ENCODE data around the gene NEURL1B.

Gene NEURL1B

DNA sequence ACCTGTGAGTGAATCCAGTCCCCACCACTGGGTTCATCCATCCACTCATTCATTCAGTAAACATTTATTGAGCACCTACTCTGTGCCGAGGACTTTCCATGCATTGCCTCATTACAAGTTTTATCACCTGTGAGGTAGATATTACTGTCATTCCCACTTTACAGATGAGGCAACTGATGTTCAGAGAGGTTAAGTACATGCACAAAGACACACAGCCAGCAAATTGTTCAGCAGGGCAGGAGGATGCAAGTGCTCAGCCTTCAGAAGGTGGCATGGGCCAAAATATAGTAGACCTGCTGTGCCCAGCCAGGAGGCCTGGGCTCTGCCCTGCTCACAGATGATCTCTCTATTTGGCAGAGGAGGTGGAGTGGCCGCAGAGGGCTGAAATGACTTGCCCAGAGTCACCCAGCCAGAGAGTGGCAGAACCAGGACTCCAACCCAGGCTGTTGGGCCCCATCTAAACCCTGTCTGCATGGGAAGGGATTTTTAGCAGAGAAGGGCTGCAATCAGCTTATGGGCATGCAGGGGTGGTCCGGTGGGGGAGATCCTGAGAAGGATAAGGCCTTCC lies 7.6 kb upstream of the NEURL1B start:
- no peaks in the 10 kb centered on the region for H3K36me3 ChIP-seq (ENCODE audit: control insufficient read depth in 2 of 2, insufficient read depth in 1 of 2, low read length in 2 of 2)
- H3K9me3 ChIP-seq (ENCODE audit: control insufficient read depth, insufficient read depth, low read depth, low read length): no peaks in the 10 kb centered on the region
- no peak overlapping the region for H3K27ac ChIP-seq (ENCODE audit: extremely low read depth, low read depth, low read length)
- POLR2A ChIA-PET: no interaction called here
- no peak overlapping the region for H3K4me3 ChIP-seq (ENCODE audit: low read depth, low read length)
- no peaks in the 10 kb centered on the region for H3K4me1 ChIP-seq (ENCODE audit: control insufficient read depth, insufficient read depth, low read length)
- CTCF ChIA-PET: interaction anchor here (1.0 kb wide), 1 partner anchor 154 kb away, joined by 3 read pairs; no protein-coding TSS in a partner anchor
- TF ChIP-seq, protein P1, sequence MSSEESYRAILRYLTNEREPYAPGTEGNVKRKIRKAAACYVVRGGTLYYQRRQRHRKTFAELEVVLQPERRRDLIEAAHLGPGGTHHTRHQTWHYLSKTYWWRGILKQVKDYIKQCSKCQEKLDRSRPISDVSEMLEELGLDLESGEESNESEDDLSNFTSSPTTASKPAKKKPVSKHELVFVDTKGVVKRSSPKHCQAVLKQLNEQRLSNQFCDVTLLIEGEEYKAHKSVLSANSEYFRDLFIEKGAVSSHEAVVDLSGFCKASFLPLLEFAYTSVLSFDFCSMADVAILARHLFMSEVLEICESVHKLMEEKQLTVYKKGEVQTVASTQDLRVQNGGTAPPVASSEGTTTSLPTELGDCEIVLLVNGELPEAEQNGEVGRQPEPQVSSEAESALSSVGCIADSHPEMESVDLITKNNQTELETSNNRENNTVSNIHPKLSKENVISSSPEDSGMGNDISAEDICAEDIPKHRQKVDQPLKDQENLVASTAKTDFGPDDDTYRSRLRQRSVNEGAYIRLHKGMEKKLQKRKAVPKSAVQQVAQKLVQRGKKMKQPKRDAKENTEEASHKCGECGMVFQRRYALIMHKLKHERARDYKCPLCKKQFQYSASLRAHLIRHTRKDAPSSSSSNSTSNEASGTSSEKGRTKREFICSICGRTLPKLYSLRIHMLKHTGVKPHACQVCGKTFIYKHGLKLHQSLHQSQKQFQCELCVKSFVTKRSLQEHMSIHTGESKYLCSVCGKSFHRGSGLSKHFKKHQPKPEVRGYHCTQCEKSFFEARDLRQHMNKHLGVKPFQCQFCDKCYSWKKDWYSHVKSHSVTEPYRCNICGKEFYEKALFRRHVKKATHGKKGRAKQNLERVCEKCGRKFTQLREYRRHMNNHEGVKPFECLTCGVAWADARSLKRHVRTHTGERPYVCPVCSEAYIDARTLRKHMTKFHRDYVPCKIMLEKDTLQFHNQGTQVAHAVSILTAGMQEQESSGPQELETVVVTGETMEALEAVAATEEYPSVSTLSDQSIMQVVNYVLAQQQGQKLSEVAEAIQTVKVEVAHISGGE (tag by site-specific recombination; conservative IDR thresholded peaks at IDR 0.05; ENCODE audit: low read depth): no peak
- TF ChIP-seq ZNF768 (tag by site-specific recombination; IDR thresholded peaks at IDR 0.05): peak; percentile 90; the same call in 1 of the 2 replicates

DNA sequence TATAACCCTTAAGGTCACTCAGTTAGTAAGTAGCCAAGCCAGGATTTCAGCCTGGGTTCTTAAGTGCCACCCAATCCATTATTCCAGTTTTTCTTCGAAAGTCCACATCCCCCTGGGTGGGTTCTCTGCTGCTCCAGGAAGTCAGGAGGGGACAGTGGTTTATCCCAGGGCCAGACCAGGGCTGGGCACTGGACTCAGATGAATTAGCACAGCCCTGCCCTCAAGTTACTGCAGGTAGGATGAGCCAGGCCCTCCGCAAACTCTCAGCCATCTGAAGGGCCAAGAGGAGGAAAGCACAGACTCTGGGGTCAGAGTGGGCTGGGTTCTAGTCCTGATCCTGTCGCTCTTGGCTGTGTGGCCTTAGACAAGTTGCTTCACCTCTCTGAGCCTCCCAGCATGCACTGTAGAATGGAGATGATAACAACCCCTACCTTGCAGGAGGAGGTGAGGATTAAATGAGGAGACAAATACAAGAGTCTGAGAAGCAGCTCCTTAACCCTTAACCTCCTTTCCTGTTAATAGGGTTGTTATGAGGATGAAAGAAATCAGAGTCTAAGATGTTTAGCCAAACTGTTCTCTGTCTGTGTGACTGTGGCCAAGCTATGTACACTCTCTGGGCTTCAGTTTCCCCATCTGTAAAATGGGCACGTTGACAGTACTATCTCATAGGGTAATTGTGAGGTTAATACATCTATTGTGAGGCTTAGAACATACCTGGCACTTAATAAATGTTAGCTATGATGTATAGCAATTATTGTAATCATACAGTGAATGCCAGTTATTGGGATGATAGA lies 6.8 kb upstream of the NEURL1B start:
- Histone ChIP-seq H3K27ac (ENCODE audit: extremely low read depth, low read depth, low read length) (no peak overlapping the region), H3K4me3 (ENCODE audit: low read depth, low read length) (no peak overlapping the region), H3K36me3 (ENCODE audit: control insufficient read depth in 2 of 2, insufficient read depth in 1 of 2, low read length in 2 of 2) (no peaks in the 10 kb centered on the region), H3K9me3 (ENCODE audit: control insufficient read depth, insufficient read depth, low read depth, low read length) (no peaks in the 10 kb centered on the region), H3K4me1 (ENCODE audit: control insufficient read depth, insufficient read depth, low read length) (no peaks in the 10 kb centered on the region)
- ChIA-PET CTCF (no interaction called here), POLR2A (no interaction called here)
- TF ChIP-seq ZNF768 (tag by site-specific recombination; IDR thresholded peaks at IDR 0.05) (peak; percentile 50; the same call in 1 of the 2 replicates), ZNF670 (tag by site-specific recombination; IDR thresholded peaks at IDR 0.05; ENCODE audit: low read depth) (no peak)
- TF ChIP-seq, protein P2, sequence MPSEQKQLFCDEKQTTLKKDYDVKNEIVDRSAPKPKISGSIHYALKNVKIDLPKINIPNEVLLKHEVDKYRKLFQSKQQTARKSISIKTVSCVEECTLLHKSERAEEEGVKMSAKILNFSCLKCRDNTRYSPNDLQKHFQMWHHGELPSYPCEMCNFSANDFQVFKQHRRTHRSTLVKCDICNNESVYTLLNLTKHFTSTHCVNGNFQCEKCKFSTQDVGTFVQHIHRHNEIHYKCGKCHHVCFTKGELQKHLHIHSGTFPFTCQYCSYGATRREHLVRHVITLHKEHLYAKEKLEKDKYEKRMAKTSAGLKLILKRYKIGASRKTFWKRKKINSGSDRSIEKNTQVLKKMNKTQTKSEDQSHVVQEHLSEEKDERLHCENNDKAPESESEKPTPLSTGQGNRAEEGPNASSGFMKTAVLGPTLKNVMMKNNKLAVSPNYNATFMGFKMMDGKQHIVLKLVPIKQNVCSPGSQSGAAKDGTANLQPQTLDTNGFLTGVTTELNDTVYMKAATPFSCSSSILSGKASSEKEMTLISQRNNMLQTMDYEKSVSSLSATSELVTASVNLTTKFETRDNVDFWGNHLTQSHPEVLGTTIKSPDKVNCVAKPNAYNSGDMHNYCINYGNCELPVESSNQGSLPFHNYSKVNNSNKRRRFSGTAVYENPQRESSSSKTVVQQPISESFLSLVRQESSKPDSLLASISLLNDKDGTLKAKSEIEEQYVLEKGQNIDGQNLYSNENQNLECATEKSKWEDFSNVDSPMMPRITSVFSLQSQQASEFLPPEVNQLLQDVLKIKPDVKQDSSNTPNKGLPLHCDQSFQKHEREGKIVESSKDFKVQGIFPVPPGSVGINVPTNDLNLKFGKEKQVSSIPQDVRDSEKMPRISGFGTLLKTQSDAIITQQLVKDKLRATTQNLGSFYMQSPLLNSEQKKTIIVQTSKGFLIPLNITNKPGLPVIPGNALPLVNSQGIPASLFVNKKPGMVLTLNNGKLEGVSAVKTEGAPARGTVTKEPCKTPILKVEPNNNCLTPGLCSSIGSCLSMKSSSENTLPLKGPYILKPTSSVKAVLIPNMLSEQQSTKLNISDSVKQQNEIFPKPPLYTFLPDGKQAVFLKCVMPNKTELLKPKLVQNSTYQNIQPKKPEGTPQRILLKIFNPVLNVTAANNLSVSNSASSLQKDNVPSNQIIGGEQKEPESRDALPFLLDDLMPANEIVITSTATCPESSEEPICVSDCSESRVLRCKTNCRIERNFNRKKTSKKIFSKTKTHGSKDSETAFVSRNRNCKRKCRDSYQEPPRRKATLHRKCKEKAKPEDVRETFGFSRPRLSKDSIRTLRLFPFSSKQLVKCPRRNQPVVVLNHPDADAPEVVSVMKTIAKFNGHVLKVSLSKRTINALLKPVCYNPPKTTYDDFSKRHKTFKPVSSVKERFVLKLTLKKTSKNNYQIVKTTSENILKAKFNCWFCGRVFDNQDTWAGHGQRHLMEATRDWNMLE (tag by site-specific recombination; conservative IDR thresholded peaks at IDR 0.05; ENCODE audit: low read depth): no peak

DNA sequence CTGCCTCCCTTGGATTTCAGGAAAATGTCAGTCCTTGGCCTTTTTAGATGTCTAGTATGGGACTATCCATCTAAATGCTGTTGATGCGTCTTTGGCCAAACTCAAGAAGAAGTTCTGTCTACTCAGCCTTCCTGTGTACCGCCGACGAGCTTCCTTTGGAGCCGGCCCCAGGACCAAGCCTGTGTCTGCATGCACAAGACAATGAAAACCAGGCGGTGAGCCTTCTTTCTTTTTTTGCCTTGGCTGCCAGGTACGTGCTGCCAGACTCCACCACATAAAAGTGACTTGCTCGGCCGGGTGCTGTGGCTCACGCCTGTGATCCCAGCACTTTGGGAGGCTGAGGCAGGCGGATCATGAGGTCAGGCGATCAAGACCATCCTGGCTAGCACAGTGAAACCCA lies 6.0 kb upstream of the NEURL1B start:
- ChIA-PET CTCF (no interaction called here), POLR2A (no interaction called here)
- H3K4me1 ChIP-seq (ENCODE audit: control insufficient read depth, insufficient read depth, low read length): no peaks in the 10 kb centered on the region
- H3K27ac ChIP-seq (ENCODE audit: extremely low read depth, low read depth, low read length): no peak overlapping the region
- no peaks in the 10 kb centered on the region for H3K9me3 ChIP-seq (ENCODE audit: control insufficient read depth, insufficient read depth, low read depth, low read length)
- H3K36me3 ChIP-seq (ENCODE audit: control insufficient read depth in 2 of 2, insufficient read depth in 1 of 2, low read length in 2 of 2): no peaks in the 10 kb centered on the region
- no peak overlapping the region for H3K4me3 ChIP-seq (ENCODE audit: low read depth, low read length)
- no peak for TF ChIP-seq ZNF132 (tag by site-specific recombination; IDR thresholded peaks at IDR 0.05; ENCODE audit: borderline replicate concordance)
- TF ChIP-seq, protein P3, sequence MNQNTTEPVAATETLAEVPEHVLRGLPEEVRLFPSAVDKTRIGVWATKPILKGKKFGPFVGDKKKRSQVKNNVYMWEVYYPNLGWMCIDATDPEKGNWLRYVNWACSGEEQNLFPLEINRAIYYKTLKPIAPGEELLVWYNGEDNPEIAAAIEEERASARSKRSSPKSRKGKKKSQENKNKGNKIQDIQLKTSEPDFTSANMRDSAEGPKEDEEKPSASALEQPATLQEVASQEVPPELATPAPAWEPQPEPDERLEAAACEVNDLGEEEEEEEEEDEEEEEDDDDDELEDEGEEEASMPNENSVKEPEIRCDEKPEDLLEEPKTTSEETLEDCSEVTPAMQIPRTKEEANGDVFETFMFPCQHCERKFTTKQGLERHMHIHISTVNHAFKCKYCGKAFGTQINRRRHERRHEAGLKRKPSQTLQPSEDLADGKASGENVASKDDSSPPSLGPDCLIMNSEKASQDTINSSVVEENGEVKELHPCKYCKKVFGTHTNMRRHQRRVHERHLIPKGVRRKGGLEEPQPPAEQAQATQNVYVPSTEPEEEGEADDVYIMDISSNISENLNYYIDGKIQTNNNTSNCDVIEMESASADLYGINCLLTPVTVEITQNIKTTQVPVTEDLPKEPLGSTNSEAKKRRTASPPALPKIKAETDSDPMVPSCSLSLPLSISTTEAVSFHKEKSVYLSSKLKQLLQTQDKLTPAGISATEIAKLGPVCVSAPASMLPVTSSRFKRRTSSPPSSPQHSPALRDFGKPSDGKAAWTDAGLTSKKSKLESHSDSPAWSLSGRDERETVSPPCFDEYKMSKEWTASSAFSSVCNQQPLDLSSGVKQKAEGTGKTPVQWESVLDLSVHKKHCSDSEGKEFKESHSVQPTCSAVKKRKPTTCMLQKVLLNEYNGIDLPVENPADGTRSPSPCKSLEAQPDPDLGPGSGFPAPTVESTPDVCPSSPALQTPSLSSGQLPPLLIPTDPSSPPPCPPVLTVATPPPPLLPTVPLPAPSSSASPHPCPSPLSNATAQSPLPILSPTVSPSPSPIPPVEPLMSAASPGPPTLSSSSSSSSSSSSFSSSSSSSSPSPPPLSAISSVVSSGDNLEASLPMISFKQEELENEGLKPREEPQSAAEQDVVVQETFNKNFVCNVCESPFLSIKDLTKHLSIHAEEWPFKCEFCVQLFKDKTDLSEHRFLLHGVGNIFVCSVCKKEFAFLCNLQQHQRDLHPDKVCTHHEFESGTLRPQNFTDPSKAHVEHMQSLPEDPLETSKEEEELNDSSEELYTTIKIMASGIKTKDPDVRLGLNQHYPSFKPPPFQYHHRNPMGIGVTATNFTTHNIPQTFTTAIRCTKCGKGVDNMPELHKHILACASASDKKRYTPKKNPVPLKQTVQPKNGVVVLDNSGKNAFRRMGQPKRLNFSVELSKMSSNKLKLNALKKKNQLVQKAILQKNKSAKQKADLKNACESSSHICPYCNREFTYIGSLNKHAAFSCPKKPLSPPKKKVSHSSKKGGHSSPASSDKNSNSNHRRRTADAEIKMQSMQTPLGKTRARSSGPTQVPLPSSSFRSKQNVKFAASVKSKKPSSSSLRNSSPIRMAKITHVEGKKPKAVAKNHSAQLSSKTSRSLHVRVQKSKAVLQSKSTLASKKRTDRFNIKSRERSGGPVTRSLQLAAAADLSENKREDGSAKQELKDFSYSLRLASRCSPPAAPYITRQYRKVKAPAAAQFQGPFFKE (tag by site-specific recombination; IDR thresholded peaks at IDR 0.05; ENCODE audit: borderline replicate concordance): no peak
- no peak for TF ChIP-seq ZNF600 (tag by site-specific recombination; IDR thresholded peaks at IDR 0.05)
- no peak for TF ChIP-seq ZNF175 (tag by site-specific recombination; IDR thresholded peaks at IDR 0.05)
- TF ChIP-seq, protein P4, sequence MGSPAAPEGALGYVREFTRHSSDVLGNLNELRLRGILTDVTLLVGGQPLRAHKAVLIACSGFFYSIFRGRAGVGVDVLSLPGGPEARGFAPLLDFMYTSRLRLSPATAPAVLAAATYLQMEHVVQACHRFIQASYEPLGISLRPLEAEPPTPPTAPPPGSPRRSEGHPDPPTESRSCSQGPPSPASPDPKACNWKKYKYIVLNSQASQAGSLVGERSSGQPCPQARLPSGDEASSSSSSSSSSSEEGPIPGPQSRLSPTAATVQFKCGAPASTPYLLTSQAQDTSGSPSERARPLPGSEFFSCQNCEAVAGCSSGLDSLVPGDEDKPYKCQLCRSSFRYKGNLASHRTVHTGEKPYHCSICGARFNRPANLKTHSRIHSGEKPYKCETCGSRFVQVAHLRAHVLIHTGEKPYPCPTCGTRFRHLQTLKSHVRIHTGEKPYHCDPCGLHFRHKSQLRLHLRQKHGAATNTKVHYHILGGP (tag by site-specific recombination; IDR thresholded peaks at IDR 0.05): no peak
